Coronary artery (tissue), 2 donors: Measurements from ENCODE around the gene FUT3.
"Not testable (repeated sequence)": the region's sequence is repeated elsewhere in the genome, so short reads cannot be mapped to it uniquely, and the experiment has no call there.

Experiments
- DNase-seq: peaks from one replicate; pipeline ENCODE4 v3.0.0-alpha.2; 2017; ENCODE audit warnings: low spot score
- H3K27ac ChIP-seq, 2 donors: fragments of 200-600 bp; sonication (generic); one replicate each; pipeline ENCODE4 v1.5.1; 2016 to 2019
- H3K4me3 ChIP-seq: fragments of 200-600 bp; sonication (generic); 2 replicates; pipeline ENCODE4 v1.5.1; 2016; ENCODE audit warnings: mild to moderate bottlenecking, moderate library complexity
- TF ChIP-seq, protein P1 (sequence below): fragments of 200-600 bp; sonication (generic); IDR thresholded peaks from one replicate; pipeline ENCODE4 v1.5.1; 2019; ENCODE audit warnings: antibody characterized with exemption

The FUT3 gene

DNA sequence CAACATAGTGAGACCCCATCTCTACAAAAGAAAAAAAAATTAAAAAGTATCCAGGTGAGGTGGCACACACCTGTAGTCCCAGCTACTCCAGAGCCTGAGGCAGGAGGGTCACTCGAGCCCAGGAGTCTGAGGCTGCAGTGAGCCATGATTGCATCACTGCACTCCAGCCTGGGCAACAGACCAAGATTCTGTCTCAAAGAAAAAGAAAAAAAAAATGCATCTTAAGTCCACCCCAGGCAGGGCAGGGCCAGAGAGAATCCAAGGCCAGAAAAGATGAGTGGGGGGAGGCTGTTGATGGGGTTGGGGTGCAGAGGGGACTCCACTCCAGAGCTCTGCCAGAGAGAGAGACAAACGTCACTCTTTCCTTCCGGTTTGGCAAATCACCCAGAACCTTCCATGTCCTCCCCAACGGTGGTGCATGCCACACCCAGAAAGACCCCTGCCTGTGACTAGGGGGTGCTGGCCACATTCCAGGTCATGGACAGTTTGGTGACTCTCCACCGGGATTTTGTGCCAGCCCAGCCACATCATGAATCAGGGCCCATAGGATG lies 431 bp downstream of the FUT3 start:
- Histone ChIP-seq H3K27ac (no peak overlapping the region), H3K4me3 (no peak overlapping the region)
- TF ChIP-seq, protein P1, sequence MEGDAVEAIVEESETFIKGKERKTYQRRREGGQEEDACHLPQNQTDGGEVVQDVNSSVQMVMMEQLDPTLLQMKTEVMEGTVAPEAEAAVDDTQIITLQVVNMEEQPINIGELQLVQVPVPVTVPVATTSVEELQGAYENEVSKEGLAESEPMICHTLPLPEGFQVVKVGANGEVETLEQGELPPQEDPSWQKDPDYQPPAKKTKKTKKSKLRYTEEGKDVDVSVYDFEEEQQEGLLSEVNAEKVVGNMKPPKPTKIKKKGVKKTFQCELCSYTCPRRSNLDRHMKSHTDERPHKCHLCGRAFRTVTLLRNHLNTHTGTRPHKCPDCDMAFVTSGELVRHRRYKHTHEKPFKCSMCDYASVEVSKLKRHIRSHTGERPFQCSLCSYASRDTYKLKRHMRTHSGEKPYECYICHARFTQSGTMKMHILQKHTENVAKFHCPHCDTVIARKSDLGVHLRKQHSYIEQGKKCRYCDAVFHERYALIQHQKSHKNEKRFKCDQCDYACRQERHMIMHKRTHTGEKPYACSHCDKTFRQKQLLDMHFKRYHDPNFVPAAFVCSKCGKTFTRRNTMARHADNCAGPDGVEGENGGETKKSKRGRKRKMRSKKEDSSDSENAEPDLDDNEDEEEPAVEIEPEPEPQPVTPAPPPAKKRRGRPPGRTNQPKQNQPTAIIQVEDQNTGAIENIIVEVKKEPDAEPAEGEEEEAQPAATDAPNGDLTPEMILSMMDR, result no peak
- no peak for DNase-seq

DNA sequence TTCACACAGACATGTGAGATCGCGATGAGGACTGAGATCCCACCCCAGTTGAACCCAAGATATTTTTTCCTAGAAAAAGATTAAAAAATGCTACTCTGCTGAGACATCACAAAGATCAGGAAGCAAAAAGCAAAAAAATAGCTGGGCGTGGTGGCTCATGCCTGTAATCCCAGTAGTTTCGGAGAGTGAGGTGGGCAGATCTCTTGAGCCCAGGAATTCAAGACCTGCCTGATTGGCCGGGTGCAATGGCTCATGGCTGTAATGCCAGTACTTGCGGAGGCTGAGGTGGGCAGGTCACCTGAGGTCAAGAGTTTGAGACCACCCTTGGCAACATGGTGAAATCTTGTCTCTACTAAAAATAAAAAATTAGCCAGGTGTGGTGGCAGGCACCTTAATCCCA lies 1.1 kb downstream of the FUT3 start:
- Histone ChIP-seq H3K27ac (no peak overlapping the region), H3K4me3 (no peak overlapping the region)
- TF ChIP-seq, protein P1, result no peak
- no peak for DNase-seq

DNA sequence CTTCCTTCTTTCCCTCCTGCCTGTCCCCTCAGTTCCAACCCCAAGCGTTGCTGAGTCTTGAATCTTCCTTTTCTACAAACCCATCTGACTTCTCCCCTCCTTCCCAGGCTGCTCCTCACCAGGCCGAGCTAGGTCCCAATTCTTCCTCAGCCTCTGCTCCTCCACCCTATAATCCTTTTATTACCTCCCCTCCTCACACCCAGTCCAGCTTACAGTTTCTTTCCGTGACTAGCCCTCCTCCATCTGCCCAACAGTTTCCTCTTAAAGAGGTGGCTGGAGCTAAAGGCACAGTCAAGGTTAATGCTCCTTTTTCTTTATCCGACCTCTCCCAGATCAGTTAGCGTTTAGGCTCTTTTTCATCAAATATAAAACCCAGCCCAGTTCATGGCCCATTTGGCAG lies 2.6 kb downstream of the FUT3 start:
- not testable (repeated sequence) for H3K27ac ChIP-seq, DNase-seq, H3K4me3 ChIP-seq

DNA sequence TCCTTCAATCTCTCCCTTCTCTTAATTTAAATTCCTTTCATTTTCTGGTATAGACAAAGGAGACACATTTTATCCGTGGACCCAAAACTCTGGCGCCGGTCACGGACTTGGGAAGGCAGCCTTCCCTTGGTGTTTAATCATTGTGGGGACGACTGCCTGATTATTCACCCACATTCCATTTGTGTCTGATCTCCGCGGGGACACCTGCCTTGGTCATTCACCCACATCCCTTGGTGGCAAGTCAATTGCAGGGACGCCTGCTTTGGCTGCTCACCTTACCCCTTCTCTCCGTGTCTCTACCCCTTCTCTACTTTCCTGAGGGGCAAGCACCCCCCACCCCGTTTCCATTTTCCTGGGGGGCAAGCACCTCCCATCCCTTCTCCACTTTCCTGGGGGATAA lies 3.4 kb downstream of the FUT3 start:
- H3K27ac ChIP-seq, H3K4me3 ChIP-seq, DNase-seq: not testable (repeated sequence)

DNA sequence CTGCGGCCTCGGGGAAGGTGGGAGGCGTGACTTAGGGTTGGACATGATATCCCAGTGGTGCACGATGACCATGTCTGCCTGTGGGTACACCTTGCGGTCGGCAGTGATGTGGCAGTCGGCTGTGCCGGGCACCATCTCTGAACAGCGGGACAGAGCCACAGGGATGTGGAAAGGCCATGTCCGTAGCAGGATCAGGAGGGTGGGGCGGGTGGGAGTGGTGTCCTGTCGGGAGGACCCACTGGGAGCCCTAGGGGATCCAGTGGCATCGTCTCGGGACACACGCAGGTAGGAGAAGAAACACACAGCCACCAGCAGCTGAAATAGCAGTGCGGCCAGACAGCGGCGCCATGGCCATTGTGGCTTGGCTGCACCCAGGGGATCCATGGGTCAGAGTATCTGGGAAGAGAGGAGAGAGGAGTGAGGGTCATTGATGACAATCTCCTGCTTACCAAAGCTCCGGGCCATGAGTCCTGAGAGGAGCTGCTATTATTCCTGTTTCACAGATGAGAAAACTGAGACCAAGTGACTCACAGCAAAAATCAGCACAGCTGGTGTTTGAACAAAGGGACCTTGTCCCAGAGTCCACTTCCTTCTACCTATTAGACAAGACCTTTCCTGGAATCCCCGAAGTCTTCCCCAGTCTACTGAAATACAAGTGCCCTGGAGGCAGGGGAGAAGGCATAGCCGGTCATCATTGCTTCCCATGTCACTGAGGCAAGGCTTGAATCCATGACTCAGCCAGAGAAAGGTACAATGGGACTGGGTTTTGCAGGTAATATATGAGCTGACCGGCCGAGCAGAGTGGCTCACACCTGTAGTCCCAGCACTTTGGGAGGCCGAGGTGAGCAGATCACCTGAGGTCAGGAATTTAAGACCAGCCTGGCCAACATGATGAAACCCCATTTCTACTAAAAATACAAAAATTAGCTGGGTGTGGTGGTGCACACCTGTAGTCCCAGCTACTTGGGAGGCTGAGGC lies 6.5 kb downstream of the FUT3 start:
- Histone ChIP-seq H3K27ac (no peak overlapping the region), H3K4me3 (no peak overlapping the region)
- DNase-seq, result no peak
- TF ChIP-seq, protein P1, result no peak

DNA sequence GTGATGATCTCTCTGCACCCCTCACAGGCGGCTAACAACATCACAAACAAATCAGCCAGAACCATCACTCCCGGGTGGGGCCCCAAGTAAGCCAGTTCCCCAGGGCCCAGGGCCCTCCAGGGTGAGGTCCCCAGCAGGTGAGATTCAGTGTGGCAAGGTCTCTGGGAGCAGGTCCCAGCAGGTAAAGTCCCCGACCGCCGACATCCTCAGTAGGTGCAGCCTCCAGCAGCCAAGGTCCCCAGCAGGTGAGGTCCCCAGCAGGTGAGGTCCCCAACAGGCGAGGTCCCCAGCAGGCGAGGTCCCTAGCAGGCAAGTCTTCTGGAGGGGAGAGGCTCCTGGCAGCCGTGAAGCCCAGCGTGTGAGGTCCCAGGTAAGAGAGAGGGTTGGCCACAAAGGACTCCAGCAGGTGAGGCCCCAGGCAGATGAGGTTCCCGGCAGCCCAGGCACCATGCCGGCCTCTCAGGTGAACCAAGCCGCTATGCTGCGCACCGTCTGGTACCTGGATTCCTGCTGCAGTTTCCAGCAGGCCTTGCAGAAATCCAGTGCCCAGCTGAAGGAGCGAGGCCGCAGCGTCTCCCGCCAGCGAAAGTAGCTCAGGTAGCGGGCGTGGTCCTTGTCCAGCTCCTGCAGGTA lies 7.8 kb downstream of the FUT3 start:
- no peak for DNase-seq
- Histone ChIP-seq H3K4me3 (no peak overlapping the region), H3K27ac (no peak overlapping the region)
- TF ChIP-seq, protein P1, result no peak

DNA sequence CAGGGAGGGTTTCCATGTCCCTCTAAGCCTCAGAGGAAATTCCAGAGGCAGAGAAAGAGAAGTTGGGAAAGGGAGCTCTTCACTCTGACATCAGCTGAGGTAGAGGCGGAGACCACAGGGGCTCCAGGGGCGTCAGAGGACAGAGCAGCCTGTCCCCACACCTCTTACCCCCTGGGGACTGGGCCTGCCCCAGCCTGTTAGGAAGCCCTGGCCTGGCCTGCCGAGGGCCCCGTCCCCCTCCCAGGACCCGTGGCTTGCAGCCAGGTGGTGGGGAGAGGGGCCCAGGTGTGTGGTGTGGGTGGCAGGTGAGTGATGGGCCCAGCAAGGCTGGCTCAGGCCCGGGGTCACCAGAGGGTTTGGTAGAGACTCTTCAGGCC lies 9.5 kb downstream of the FUT3 start:
- not testable (repeated sequence) for H3K4me3 ChIP-seq, DNase-seq, H3K27ac ChIP-seq

DNA sequence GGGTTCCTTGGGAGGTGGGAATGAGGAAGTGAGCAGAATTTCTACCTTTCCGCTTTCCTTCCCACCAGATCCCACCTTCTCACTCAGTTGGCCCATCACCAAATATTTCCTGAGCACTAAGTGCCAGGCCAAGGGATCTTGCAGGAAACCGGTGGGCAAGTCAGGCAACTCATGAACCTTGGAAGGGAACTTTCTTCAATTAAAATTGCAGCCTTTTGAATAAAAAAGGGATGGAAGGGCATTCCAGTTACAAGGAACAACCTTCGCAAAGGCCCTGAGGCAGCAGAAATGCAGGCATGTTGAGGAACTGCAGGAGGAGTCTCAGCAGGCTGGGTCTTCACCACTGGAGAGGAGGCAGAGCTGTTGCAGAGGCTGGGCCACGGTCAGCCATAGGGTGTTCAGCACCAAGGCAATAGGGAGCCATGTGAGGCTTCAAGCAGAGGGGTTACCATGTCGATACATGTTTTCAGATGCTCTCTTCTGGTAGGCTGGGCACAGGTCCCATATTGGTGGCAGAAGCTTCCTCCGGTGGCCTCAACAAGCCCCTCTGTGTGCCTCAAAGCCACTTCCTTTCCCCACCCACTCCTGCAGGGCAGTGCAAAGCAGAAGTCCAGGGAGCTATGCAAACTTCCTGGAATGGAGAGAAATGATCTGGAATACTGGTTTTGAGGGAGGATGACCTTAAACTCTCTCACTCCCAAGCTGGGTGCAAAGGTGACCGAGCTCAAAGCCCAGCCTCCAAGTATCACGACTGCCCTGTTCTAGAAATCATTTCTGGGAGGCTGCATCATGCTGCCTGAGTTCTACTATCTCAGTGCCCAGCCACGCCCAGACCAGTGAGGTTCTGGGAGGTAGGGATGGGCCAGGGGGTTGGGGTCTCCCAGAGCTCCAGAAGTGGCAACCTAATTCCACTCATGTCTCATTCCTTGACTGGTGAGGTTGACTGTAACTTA lies 11.9 kb downstream of the FUT3 start, which contains the start of gene FUT6:
Gene FUT6, minus strand, starts transcription at position 638 of the 953 bp plus-strand sequence. CDS start 7,135 bp downstream, outside the sequence.
- H3K27ac ChIP-seq, result no peak within 1 kb of the TSS
- DNase-seq, result no peak
- no peak within 1 kb of the TSS for H3K4me3 ChIP-seq
- TF ChIP-seq, protein P1, result no peak
